GM18519 (cell line): ENCODE results near the gene SLFN5.
"Not testable (repeated sequence)": the region's sequence is repeated elsewhere in the genome, so short reads cannot be mapped to it uniquely, and the experiment has no call there.

Experiments
- ATAC-seq: cut with Tn5 transposase; IDR thresholded peaks from one replicate; pipeline ENCODE4 v1.9.1; 2021; ENCODE audit warnings: mild to moderate bottlenecking, moderate library complexity; ENCODE audit not compliant: unreplicated experiment, low FRiP score

Gene SLFN5

DNA sequence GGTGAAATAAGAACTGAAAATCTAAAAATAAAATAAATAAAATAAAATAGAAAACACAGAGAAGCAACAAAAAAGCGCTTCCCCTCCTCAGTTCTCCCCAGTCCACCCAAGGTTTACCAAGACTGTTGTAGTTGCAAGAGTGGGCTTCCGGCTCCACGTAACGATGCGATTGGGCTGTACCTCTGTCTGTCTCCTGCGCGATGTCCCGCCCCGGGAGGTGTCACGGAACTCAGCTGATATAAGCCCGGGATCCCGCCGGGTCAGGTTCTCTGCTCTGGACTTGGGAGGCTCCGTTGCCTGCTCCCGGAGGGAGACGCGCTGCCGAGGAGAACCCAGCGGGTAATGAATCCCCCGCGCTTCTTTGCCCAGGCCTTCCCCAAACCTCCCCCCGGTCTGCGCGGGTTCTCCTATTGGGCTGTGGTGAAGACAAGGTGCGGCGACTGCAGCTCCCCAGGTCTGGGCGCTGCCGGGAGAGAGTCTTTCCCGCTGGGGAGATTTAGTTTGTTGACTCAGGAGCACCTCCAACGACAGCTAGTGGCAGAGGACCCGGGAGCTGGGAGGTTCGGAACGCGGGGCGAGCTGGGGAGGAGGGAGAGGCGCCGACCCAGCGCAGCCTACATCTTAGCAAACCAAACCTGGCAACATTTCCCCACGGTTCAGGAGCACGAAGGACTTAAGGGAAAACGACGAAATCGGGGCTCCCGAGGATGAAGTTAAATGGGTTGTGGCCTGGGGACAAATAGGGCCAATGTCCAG is at the start of gene SLFN5:
Gene SLFN5 (plus strand): TSS at position 268 of the 756 bp plus-strand sequence. CDS start 15,619 bp downstream, outside the sequence.
- ATAC-seq, result peak; percentile 56

DNA sequence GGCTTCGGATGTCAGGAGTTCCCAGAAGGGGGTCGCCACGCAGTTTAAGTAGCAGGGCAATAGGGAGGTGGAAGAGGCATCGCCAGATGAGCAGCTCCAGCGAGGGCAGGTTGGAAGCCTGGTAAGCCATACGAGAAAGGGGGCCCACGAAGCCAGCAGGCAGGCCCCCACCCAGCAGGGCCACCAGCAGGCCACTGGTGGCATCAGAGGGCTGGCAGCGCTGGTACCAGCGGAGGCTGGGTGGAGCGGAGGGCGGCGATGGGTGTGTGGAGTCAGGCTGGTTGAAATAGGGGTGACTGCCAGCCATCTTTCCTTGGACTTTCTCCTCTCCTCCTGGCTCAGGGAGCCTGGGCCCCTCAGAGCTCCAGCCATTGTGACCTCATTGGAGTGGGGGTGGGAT is 48.9 kb upstream of the SLFN5 start, which contains the start of gene SLC35G3:
Gene SLC35G3 (minus strand): TSS at position 393 of the 400 bp plus-strand sequence. CDS start 86 bp downstream, at position 307.
- not testable (repeated sequence) for ATAC-seq

DNA sequence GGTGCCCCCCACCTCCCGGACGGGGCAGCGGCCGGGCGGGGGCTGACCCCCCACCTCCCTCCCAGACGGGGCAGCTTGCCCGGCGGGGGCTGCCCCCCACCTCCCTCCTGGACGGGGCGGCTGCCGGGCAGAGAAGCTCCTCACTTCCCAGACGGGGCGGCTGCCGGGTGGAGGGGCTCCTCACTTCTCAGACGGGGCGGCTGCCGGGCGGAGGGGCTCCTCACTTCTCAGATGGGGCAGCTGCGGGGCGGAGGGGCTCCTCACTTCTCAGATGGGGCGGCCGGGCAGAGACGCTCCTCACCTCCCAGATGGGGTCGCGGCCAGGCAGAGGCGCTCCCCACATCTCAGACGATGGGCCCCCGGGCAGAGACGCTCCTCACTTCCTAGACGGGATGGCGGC is 47.8 kb upstream of the SLFN5 start:
- ATAC-seq, result not testable (repeated sequence)

DNA sequence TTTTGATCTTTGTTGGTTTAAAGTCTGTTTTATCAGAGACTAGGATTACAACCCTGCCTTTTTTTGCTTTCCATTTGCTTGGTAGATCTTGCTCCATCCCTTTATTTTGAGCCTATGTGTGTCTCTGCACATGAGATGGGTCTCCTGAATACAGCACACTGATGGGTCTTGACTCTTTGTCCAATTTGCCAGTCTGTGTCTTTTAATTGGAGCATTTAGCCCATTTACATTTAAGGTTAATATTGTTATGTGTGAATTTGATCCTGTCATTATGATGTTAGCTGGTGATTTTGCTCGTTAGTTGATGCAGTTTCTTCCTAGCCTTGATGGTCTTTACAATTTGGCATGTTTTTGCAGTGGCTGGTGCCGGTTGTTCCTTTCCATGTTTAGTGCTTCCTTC is 40.3 kb upstream of the SLFN5 start:
- not testable (repeated sequence) for ATAC-seq

DNA sequence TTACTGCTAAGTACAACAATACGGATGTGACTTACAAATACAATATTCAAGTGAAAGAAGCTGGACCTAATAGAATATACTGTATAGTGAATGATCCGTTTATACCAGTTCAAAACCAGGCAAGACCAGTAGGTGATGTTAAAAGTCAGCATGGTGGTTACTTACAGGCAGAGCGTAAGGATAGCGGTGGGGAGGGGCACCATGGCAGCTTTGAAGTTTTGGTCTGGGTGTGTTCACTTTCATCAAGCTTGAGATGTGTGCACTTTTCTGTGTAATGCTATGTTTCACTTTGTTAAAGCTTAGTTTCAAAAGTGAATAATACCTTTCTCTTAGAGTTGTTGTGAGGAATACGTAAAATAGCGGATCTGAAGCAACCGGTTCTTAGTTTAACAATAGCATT is 32.1 kb upstream of the SLFN5 start:
- no peak for ATAC-seq

DNA sequence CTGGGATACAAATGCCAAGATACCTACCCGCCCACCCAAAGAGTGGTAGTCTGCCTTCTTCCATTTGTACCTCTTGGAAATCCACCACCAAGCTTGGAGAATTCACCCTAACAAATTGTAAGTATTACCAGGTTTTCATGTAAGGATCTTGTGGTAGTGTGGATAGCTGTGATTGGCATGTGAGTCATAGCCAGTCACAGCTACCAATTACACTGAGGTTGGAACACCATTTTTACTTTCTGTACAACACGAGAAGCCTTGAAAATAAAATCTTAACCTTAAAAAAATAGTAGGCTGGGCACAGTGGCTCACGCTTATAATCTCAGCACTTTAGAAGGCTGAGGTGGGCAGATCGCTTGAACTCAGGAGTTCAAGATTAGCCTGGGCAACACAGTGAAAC is 30.2 kb upstream of the SLFN5 start:
- no peak for ATAC-seq

DNA sequence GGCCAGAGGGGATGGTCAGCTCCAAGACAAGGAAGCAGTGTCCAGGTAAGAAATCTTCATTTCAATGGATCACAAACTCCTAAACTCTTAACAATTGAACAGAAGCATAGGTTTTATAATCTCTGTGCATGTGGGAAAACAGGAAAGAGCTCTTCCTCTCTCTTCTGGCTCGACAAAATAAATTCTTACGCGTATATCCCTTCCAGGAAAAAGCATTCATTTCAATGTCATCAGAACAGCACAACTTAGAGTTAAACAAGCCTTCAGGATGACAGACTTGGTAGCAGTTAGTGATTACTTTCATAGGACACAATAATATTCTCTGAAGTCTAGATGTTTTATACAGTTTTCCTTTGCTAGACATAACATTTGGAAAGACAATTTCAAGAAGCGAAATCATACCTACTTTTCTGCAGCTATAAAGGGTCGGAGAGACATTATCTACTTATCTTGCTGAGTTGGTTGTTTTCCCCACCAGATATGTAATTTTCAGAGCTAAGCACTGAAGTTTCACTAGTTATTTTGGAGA is 29.4 kb upstream of the SLFN5 start:
- ATAC-seq, result no peak

DNA sequence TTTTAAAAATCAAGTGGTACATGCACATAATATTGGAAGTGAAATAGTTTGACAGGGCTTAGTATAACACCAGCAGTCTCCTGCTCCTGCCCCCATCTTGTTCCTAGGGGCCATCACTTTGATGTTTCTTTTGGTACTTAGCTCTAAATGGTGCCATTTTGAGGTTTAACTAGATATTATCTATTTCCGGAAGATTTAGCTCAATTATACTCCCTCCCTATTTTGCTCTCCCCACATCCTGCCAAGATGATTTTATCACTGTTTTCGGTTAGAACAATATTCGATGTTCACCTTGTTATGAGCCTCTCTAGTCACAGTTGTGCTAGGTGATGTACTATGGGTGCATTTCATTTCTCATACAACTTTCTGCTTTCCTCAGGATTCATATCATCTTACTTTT is 28.7 kb upstream of the SLFN5 start:
- ATAC-seq, result no peak

DNA sequence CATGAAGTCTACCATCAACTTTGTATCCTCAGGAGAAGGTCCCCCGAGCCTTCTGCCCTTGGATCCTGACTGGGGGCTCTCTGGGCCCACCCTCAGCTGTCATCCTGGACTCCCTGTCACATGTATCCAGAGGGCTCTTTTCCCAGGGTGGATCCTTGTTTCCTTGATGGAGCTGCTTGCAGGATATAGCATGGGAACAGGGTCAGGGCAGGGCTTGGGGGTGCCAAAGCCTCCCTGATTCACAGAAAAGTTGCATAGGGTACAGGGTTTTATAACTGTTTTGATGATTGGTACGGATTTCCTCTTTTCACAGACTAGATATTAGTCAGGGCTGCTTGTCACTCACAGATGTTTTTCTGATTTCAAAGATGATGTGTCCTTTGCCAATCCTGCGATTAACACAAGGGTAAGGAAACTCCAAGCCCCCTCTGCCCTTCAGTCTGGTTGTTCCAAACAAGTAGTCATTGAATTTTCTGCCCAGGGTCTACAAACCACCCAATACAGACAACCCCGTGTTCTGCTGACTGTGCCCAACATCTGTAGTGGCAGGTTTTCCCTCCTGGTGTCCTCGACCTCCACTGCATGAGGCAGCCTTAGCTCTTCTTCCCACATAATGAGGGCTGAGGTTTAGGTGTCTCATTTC is 28.1 kb upstream of the SLFN5 start:
- no peak for ATAC-seq

DNA sequence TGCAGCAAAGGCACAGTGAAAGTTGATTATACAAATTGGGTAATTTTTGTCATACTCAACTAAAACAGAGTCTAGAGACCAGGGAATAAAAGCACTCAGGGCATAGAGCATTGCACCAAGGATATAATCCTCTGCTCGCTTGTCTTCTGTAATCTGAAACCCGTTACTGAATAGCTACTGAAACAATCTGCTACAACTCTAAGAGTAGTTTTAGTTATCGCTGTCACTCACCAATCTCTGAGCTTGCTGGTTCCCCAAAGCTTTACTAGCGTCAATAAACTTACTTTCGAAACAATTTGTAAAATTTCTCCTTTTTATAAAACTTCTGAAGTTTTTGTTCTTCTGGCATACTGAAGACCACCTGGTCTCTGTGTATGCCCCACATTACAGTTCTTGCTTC is 25.8 kb upstream of the SLFN5 start:
- no peak for ATAC-seq

DNA sequence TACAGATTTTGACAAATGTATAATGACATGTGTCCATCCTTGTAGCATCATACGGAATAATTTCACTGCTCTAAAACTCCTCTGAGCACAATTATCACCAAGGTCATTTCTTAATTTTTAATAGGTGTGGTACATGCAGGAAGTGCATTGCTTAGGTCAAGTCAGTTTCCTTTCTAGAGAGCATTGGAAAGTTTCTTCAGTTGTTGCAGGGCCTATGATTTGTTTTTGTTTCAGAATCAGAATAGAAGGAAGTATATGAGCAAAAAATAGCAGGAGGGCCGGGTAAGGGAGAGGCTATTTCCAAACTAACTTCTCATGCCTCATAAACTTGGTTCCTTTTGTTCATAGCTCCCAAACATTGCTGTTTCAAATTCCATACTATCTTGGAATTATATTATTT is 24.0 kb upstream of the SLFN5 start:
- ATAC-seq, result no peak

DNA sequence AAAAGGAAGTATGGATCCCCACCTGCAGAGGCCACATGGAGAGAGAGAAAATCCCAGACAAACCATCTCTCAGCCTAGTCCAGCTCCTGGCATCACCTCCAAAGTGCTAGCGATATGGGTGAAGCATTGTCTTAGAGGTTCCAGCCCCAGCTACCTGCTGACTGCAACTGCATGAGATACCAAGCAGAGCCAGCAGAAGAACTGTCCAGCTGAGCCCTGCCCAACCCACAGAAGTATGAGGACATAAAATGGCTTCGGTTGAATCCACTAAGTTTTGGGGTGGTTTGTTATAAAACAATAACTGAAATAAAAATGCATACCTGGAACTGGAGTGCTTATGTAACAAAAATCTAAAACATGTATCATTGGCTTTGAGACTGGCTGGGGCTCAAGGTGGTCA is 20.4 kb upstream of the SLFN5 start:
- no peak for ATAC-seq

DNA sequence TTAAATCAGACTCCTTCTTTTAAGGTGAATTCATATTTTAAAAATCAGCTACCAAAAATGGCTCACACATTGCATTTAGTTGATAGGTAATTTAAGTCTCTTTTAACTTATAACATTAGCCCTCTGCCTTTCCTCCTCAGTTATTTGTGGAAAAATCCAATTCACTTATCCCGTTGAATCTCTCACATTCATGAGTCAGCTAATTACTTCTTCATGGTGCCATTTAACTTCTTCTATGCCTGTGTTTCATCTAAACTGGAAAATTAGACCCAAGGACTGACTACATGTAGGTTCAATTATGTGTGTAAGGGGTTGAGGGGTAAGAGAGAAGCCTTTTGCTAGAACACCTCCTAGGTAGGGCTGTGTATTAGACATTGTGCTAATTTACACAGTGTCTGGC is 18.4 kb upstream of the SLFN5 start:
- ATAC-seq, result no peak

DNA sequence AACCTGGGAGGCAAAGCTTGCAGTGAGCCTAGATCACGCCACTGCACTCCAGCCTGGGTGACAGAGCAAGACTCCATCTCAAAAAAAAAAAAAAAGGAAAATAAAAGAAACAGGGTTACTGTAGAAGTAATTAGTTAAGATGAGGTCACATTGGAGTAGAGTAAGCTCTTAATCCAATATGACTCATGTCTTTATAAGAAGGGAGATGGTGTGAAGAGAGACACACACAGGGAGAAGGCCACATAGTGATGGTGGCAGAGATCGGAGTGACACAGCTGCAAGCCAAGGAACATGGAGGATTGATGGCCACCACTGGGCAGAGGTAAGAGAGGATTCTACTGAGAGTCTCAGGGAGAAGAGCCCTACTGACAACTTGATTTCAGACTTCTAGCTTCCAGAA is 15.3 kb upstream of the SLFN5 start:
- ATAC-seq, result no peak

DNA sequence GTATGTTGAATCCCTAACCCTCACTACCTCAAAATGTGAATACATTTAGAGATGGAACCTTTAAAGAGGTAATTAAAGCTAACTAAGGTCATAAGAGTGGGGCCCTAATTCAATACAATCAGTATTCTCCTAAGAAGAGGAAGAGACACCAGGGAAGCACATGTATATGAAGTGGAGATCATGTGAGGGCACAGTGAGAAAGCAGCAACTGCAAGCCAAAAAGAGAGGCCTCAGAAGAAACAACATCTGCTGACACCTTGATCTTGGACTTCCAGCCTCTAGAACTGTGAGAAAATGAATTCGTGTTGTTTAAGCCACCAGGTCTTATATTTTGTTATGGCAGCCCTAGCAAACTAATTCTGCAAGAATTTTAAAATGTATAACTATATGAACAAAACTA is 13.2 kb upstream of the SLFN5 start:
- ATAC-seq, result no peak

DNA sequence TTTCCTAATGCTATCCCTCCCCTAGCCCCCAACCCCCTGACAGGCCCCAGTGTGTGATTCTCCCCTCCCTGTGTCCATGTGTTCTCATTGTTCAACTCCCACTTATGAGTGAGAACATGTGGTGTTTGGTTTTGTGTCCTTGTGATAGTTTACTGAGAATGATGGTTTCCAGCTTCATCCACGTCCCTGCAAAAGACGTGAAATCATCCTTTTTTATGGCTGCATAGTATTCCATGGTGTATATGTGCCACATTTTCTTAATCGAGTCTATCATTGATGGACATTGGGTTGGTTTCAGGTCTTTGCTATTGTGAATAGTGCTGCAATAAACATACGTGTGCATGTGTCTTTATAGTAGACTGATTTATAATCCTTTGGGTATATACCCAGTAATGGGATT is 8.6 kb upstream of the SLFN5 start:
- not testable (repeated sequence) for ATAC-seq

DNA sequence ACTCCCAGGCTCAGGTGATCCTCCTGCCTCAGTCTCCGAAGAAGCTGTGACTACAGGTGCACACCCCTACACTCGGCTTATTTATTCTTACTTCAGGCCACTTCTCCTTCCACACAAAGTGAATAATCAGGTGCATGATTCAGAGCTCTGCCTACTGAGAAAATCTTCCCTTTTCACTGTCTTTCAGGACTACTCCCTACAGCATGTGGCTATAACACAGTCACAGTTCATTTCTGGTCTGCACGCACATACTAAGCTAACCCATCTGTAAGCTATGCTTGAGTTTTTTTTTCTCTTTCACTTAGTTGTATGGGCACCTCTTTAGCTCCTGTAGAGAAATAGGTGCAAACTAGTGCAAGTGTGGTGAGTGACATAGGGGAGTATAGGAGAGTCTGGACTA is 7.6 kb upstream of the SLFN5 start:
- ATAC-seq, result no peak

DNA sequence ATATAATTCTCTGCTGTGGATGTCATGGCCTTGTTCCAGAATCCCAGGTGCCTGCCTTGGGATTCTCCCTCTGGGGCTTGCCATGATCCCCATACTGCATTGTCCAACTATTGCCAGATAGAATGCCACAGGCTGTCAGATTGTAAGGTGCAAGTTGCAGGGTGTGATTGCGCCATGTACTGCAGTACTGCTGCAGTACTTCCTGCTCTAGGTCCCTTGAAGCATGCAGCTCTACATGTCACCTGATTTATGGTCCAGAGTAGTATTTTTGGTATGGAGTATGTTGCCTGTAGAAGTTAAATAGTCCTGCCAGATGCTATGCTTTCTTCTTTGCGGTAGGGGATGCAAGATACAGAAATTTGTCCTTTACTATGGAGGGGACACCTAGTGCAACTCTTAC is 7.0 kb upstream of the SLFN5 start:
- no peak for ATAC-seq

DNA sequence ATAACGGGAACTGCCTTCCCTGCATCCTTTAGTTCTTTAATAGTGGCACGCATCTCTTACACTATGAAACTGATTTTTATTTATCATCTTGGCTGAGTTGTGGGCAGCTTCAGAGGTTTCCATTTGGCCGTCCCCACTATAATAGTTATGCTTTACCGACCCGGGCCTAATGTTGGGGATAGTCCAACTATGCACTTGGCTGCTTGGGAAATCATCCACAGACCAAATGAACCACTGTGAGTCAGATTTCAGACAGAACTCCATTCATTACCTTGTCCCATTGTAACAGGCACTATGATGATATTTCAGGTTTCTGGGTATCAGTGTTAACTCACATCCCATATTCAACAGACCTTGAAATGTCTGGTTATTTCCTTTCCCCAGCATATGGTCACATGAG is 6.1 kb upstream of the SLFN5 start:
- ATAC-seq, result no peak

DNA sequence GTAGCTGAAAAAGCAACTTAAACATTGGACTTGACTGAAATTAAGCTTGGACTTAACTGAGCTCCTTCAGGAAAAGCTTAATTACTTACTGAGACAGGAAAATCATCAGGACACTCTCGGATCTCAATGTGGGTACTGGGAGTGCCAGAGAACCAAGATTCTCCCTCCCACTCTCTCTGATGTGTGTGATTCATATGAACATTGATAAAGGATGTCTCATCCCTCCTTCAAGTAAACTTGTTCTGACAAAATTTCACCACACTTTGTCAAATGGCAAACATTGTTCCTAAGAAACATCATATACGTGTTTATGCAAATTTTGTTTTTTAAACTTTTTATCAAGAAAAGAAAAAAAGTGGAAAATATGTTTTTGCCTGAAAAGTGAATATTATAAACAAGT is 4.1 kb upstream of the SLFN5 start:
- no peak for ATAC-seq

DNA sequence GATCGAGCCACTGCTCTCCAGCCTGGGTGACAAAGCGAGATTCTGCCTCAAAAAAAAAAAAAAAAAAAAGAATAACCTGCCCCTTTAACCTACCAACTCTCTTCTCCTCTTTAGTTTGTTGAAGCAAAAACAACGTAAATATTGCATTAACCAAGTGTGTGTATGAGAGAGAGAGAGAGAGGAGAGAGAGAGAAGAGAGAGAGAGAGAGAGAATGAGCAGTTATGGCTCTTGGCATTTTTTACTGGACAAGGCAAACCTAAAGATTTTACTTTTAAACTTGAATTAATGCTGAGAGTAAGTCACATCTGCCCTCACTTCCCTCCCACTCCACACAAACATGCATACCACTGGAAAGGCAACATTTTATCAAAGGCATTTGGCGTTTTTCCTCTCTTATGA is 3.0 kb upstream of the SLFN5 start:
- ATAC-seq, result no peak

DNA sequence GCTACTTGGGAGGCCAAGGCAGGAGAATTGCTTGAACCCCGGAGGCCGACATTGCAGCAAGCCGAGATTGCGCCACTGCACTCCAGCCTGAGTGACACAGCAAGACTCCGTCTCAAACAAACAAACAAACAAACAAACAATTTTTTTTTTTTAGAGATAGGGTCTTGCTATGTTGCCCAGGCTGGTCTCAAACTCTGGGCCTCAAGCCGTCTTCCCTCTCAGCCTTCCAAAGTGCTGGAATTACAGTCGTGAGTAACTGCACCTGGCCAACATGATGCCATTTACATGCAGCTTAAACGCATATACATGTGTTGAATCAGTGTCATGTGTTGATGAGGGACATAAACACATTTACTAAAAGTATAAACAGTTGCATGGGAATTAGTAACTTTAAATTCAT is 2.0 kb upstream of the SLFN5 start:
- no peak for ATAC-seq
